Endothelial cell of umbilical vein (primary cell): ENCODE results near the gene TIMM9. TPM values are rescaled to one million over a fixed set of nuclear protein-coding genes. Genes with fewer than 3 reads are reported as not detected.
"Not testable (repeated sequence)": the region's sequence is repeated elsewhere in the genome, so short reads cannot be mapped to it uniquely, and the experiment has no call there.

Experiments
- BruUV-seq: library from RNA; stranded (reverse); fragments of 400-500 nt; replicated peaks from 2 replicates; lab custom pipeline; 2021; lab: Mats Ljungman, UMichigan
- CTCF ChIA-PET: fragments of 300-600, 350-600 bp; sonication (Branson Sonifier 250); formaldehyde crosslinking; loops from one replicate; lab custom pipeline; 2021; ENCODE audit warnings: antibody characterized with exemption, inconsistent platforms; lab: Charles Lee
- POLR2A ChIA-PET: fragments of 300-600, 350-600 bp; sonication (Branson Sonifier 250); formaldehyde crosslinking; loops from one replicate; lab custom pipeline; 2021; ENCODE audit warnings: antibody characterized with exemption, inconsistent platforms; lab: Charles Lee
- DNase-seq: peaks from one replicate; pipeline ENCODE4 v3.0.0-alpha.2; 2011; ENCODE audit warnings: low read depth, low spot score
- FAIRE-seq: peaks from 2 replicates; lab custom pipeline; 2011; peaks lifted over from hg19 to GRCh38; lab: Jason Lieb, UNC
- H2AFZ ChIP-seq: 2 replicates; pipeline ENCODE4 v1.6.0; 2012; ENCODE audit warnings: low read depth, low read length, control low read depth, inconsistent platforms
- H3K27ac ChIP-seq: 2 replicates; pipeline ENCODE4 v1.5.1; 2011; ENCODE audit warnings: low read depth, mild to moderate bottlenecking, control low read depth, low read length, moderate library complexity; ENCODE audit not compliant: insufficient read depth
- H3K27me3 ChIP-seq, 2 experiments: 2 replicates each; pipeline versions ENCODE4 v1.6.0 to v1.6.1; 2011; ENCODE audit warnings: low read length in 2 of 2, mixed read lengths in 1 of 2; ENCODE audit not compliant: control insufficient read depth in 2 of 2, insufficient read depth in 2 of 2
- H3K36me3 ChIP-seq, 2 experiments: 2 replicates in 1 of 2; 3 replicates in 1 of 2; pipeline ENCODE4 v1.5.1; 2011; ENCODE audit warnings: low read length in 2 of 2, mild to moderate bottlenecking in 1 of 2, moderate library complexity in 1 of 2; ENCODE audit not compliant: control insufficient read depth in 2 of 2, insufficient read depth in 2 of 2; ENCODE audit errors: extremely low read depth in 1 of 2
- H3K4me1 ChIP-seq: 3 replicates; pipeline ENCODE4 v1.5.1; 2011; ENCODE audit warnings: mild to moderate bottlenecking, low read length; ENCODE audit not compliant: control insufficient read depth, insufficient read depth; ENCODE audit errors: extremely low read depth
- H3K4me2 ChIP-seq: 2 replicates; pipeline ENCODE4 v1.6.1; 2011; ENCODE audit warnings: low read length, control low read depth, mixed read lengths; ENCODE audit not compliant: insufficient read depth
- H3K4me3 ChIP-seq, 3 experiments: fragments of 200-600 bp in 1 of 3; sonication (generic), shearing (Covaris generic) in 1 of 3; replicated peaks in 1 of 3; 2 replicates each; pipeline ENCODE4 v1.5.1; 2011 to 2016; ENCODE audit warnings: control low read depth in 3 of 3, low read length in 3 of 3, mild to moderate bottlenecking in 2 of 3, inconsistent platforms in 1 of 3, low read depth in 1 of 3, moderate library complexity in 1 of 3; ENCODE audit not compliant: insufficient read depth in 1 of 3
- H3K79me2 ChIP-seq: 2 replicates; pipeline ENCODE4 v1.6.0; 2012; ENCODE audit warnings: low read length, inconsistent platforms; ENCODE audit not compliant: control insufficient read depth, insufficient read depth
- H3K9ac ChIP-seq: replicated peaks from 2 replicates; pipeline ENCODE3; 2011; ENCODE audit warnings: low read length, control low read depth; ENCODE audit not compliant: insufficient read depth; ENCODE audit errors: extremely low read depth
- H3K9me1 ChIP-seq: replicated peaks from 3 replicates; pipeline ENCODE4 v1.6.0; 2011; ENCODE audit warnings: mild to moderate bottlenecking, low read length; ENCODE audit not compliant: control insufficient read depth, insufficient read depth; ENCODE audit errors: extremely low read depth
- H3K9me3 ChIP-seq: replicated peaks from 2 replicates; pipeline ENCODE4 v1.5.1; 2012; ENCODE audit warnings: low read length, inconsistent platforms; ENCODE audit not compliant: control insufficient read depth, insufficient read depth
- H4K20me1 ChIP-seq: replicated peaks from 2 replicates; pipeline ENCODE3; 2011; ENCODE audit warnings: mild to moderate bottlenecking, low read length; ENCODE audit not compliant: control insufficient read depth, insufficient read depth; ENCODE audit errors: extremely low read depth
- FOS ChIP-seq: IDR thresholded peaks from 2 replicates; pipeline ENCODE4 v1.6.1; 2011; ENCODE audit warnings: mild to moderate bottlenecking, low read length, moderate library complexity, borderline replicate concordance; ENCODE audit not compliant: insufficient read depth
- GATA2 ChIP-seq: IDR thresholded peaks from 2 replicates; pipeline ENCODE4 v1.7.0; 2011; ENCODE audit warnings: low read depth, mild to moderate bottlenecking, moderate library complexity, mixed read lengths, low read length; ENCODE audit not compliant: insufficient read length, insufficient read depth
- JUN ChIP-seq: IDR thresholded peaks from 2 replicates; pipeline ENCODE4 v1.6.1; 2011; ENCODE audit warnings: borderline replicate concordance, low read depth; ENCODE audit not compliant: insufficient read length, insufficient read depth
- MAX ChIP-seq: IDR thresholded peaks from 2 replicates; pipeline ENCODE4 v1.6.1; 2011; ENCODE audit not compliant: insufficient read depth, insufficient read length
- MYC ChIP-seq: IDR thresholded peaks from one replicate; pipeline ENCODE4 v1.6.1; 2011; ENCODE audit warnings: mild to moderate bottlenecking, low read depth, low read length
- POLR2A ChIP-seq: IDR thresholded peaks from 2 replicates; pipeline ENCODE4 v1.6.1; 2012; ENCODE audit warnings: low read depth, mild to moderate bottlenecking, control low read depth, low read length
- POLR2AphosphoS5 ChIP-seq: IDR thresholded peaks from 2 replicates; pipeline ENCODE4 v1.6.1; 2012; ENCODE audit warnings: low read depth, mild to moderate bottlenecking, control low read depth, low read length, moderate library complexity; ENCODE audit not compliant: insufficient read depth
- dilution Hi-C: fragments of 300-500 bp; cut with MboI; formaldehyde crosslinking; loops from one replicate; pipeline ENCODE4 v1.15.0; 2019; ENCODE audit warnings: low sequenced_read_pairs; ENCODE audit not compliant: extremely low pct_ligation_motif_present
- intact Hi-C: fragments of 100-400 bp; cut with micrococcal nuclease; formaldehyde crosslinking; loops from one replicate; pipeline ENCODE4 v1.10.0; 2022
- polyA plus RNA-seq, 4 experiments: library from polyadenylated mRNA; depleted of rRNA in 3 of 4; stranded (reverse) in 3 of 4; unstranded in 1 of 4; fragments of >200 nt; gene quantifications; 2 replicates each; pipeline versions ENCODE4 v1.2.1 to v1.2.3, GENCODE V29; 2011 to 2012; ENCODE audit warnings: missing spikeins in 1 of 4
- total RNA-seq: library from RNA; stranded (reverse); gene quantifications from 2 replicates; pipeline ENCODE4 v1.2.3, GENCODE V29; 2021

Gene TIMM9
- total and polyA plus RNA-seq, 2 donors (not counting 3 experiments of a cell fraction or from before 2014, with no cell fraction given), result 20.2 to 38.0 TPM

GRCh38 chr14:58416934-58417333 is 10.4 kb downstream of the TIMM9 start:
- H3K9me1 ChIP-seq, H3K4me3 ChIP-seq, H3K9me3 ChIP-seq, dilution Hi-C loops, H3K27me3 ChIP-seq, POLR2A ChIA-PET, DNase-seq, FAIRE-seq, H3K4me1 ChIP-seq, H2AFZ ChIP-seq, intact Hi-C loops, H4K20me1 ChIP-seq, H3K27ac ChIP-seq, H3K9ac ChIP-seq, BruUV-seq, CTCF ChIA-PET, H3K4me2 ChIP-seq: not testable (repeated sequence)
- H3K36me3 ChIP-seq, result peaks cover 2 to 16% of the 10 kb centered on the region in 2 experiments
- peaks cover 44% of the 10 kb centered on the region for H3K79me2 ChIP-seq

- dilution Hi-C loops (no loop called here), intact Hi-C loops (no loop called here)
- H3K9me3 ChIP-seq, result no peaks in the 10 kb centered on the region
- no peak for DNase-seq
- H3K4me1 ChIP-seq, result no peaks in the 10 kb centered on the region
- ChIA-PET POLR2A (no interaction called here), CTCF (no interaction called here)
- H3K4me3 ChIP-seq, result no peak overlapping the region
- BruUV-seq, result no TSS peak
- FAIRE-seq, result no peak
- no peaks in the 10 kb centered on the region for H3K27me3 ChIP-seq
- peaks cover 40% of the 10 kb centered on the region for H3K79me2 ChIP-seq
- H3K4me2 ChIP-seq, result no peak overlapping the region
- no peak overlapping the region for H2AFZ ChIP-seq
- no peaks in the 10 kb centered on the region for H4K20me1 ChIP-seq
- no peak overlapping the region for H3K9ac ChIP-seq
- H3K27ac ChIP-seq, result no peak overlapping the region
- no peak for TF ChIP-seq MYC
- TF ChIP-seq GATA2, result no peak
- TF ChIP-seq POLR2AphosphoS5, result no peak
- TF ChIP-seq POLR2A, result no peak
- TF ChIP-seq MAX, result no peak
- no peak for TF ChIP-seq FOS
- TF ChIP-seq JUN, result no peak
- no peaks in the 10 kb centered on the region for H3K9me1 ChIP-seq
- H3K36me3 ChIP-seq, result peaks cover 2 to 12% of the 10 kb centered on the region in 2 experiments
These were observed 11.4 kb downstream of the TIMM9 start for GRCh38 chr14:58415636-58416547.
